ENCODE results near the gene TIAM1. TPM values are rescaled to one million over a fixed set of nuclear protein-coding genes. Genes with fewer than 3 reads are reported as not detected.

TIAM1 gene
- total and polyA plus RNA-seq, 2 of the 8 experiments (the other 6 are each of a cell fraction or from before 2014, with no cell fraction given): 10.1 to 30.7 TPM

GRCh38 chr21:31136891-31137290 lies 207.2 kb downstream of the TIAM1 start:
- peak; percentile 42 for FAIRE-seq
- POLR2A ChIA-PET (ENCODE audit: partially characterized antibody): no interaction called here
- 93% methylated on average over 12 of the region's 12 CpGs; no CpG with 5 or more reads in 1 of the 2 experiments for WGBS, 2 experiments (ENCODE audit: extremely low coverage in 1 of 2, insufficient coverage in 1 of 2, insufficient read length in 1 of 2, insufficient replicate concordance in 2 of 2, low coverage in 1 of 2, low lambda C conversion rate in 2 of 2, missing lambda C conversion rate in 1 of 2)

More at GRCh38 chr21:31136891-31137290, 207.2 kb downstream of the TIAM1 start:
- H3K4me2 ChIP-seq (ENCODE audit: insufficient read depth in 1 of 2, low read depth in 2 of 2, low read length in 2 of 2): no peak overlapping the region
- no peak overlapping the region for H2AK5ac ChIP-seq (ENCODE audit: low read depth, low read length)
- no peak overlapping the region for H3K56ac ChIP-seq (replicated peaks; ENCODE audit: insufficient read length, low read depth, low read length)
- no peak overlapping the region for H3K4me3 ChIP-seq (ENCODE audit: extremely low read depth in 1 of 4, insufficient read depth in 2 of 4, low read depth in 3 of 4, low read length in 4 of 4)
- no peak overlapping the region for H3K27ac ChIP-seq (ENCODE audit: low read depth, low read length)
- H2AFZ ChIP-seq (ENCODE audit: low read length): no peak overlapping the region
- no peak for DNase-seq (ENCODE audit: low read depth in 1 of 2, low spot score in 2 of 2)
- H4K5ac ChIP-seq (ENCODE audit: insufficient read length, low read depth, low read length): no peak overlapping the region
- no peaks in the 10 kb centered on the region for H4K20me1 ChIP-seq (replicated peaks in 1 of 2; ENCODE audit: control insufficient read depth in 1 of 2, insufficient read depth in 2 of 2, low read length in 2 of 2)
- no peaks in the 10 kb centered on the region for H3K79me1 ChIP-seq (ENCODE audit: low read depth, low read length)
- no peak overlapping the region for H2BK5ac ChIP-seq (ENCODE audit: low read depth, low read length)
- no peaks in the 10 kb centered on the region for H3K9me3 ChIP-seq (ENCODE audit: insufficient read depth in 2 of 2, low read depth in 1 of 2, low read length in 1 of 2)
- no peak overlapping the region for H3K23ac ChIP-seq (ENCODE audit: insufficient read length)
- H3K14ac ChIP-seq (ENCODE audit: insufficient read length): no peak overlapping the region
- H4K8ac ChIP-seq (ENCODE audit: extremely low read depth, insufficient read depth, low read length): no peak overlapping the region
- no peak overlapping the region for H3K9ac ChIP-seq (replicated peaks in 1 of 4; ENCODE audit: extremely low read depth in 1 of 4, low read depth in 3 of 4, low read length in 3 of 4)
- H3K4ac ChIP-seq (replicated peaks; ENCODE audit: insufficient read length, low read depth, low read length): no peak overlapping the region
- H2BK15ac ChIP-seq (ENCODE audit: low read length): no peak overlapping the region
- H3K18ac ChIP-seq (ENCODE audit: extremely low read depth, low read length): no peak overlapping the region
- no peaks in the 10 kb centered on the region for H3K27me3 ChIP-seq (replicated peaks in 1 of 4; ENCODE audit: control insufficient read depth in 3 of 4, extremely low read depth in 1 of 4, insufficient read depth in 3 of 4, low read length in 3 of 4)
- H2BK20ac ChIP-seq (ENCODE audit: low read length): no peak overlapping the region
- H4K91ac ChIP-seq (replicated peaks; ENCODE audit: insufficient read length, low read length): no peak overlapping the region
- H3K23me2 ChIP-seq (ENCODE audit: low read depth, low read length): no peaks in the 10 kb centered on the region
- no peaks in the 10 kb centered on the region for H3K79me2 ChIP-seq (ENCODE audit: control insufficient read depth in 1 of 2, insufficient read depth in 2 of 2, low read length in 2 of 2)
- H3K4me1 ChIP-seq (replicated peaks in 1 of 4; ENCODE audit: control insufficient read depth in 3 of 4, insufficient read depth in 4 of 4, low read length in 3 of 4): no peaks in the 10 kb centered on the region
- H2BK12ac ChIP-seq (ENCODE audit: low read depth, low read length): no peak overlapping the region
- CTCF ChIA-PET (ENCODE audit: partially characterized antibody): interaction anchor here (0.8 to 1.1 kb wide), 4 partner anchors 9 to 444 kb away, joined by 3 to 5 read pairs (median 3); no protein-coding TSS in a partner anchor
- TF ChIP-seq SP4 (IDR thresholded peaks at IDR 0.05; ENCODE audit: low read length) (no peak), CBX5 (IDR thresholded peaks at IDR 0.05; ENCODE audit: low read depth, low read length) (no peak), EZH2 (IDR thresholded peaks at IDR 0.05; ENCODE audit: low read depth, low read length, severe bottlenecking) (no peak), TAF7 (optimal IDR thresholded peaks at IDR 0.05; ENCODE audit: borderline replicate concordance, low read depth, low read length) (no peak)
- H2BK120ac ChIP-seq (replicated peaks; ENCODE audit: low read depth, low read length): no peak overlapping the region
- H3K36me3 ChIP-seq (ENCODE audit: control insufficient read depth in 2 of 4, insufficient read depth in 4 of 4, low read length in 3 of 4): no peaks in the 10 kb centered on the region; a peak in 2 of 8 replicates
